Measurements from ENCODE around the gene GALNT6.

The GALNT6 gene

GRCh38 chr12:51421266-51421884 lies 30.2 kb upstream of the GALNT6 start:
- Histone ChIP-seq H3K9me3 (ENCODE audit: control insufficient read depth, low read length) (no peaks in the 10 kb centered on the region), H3K4me3 (ENCODE audit: extremely low read depth, insufficient read depth, low read length, poor library complexity, severe bottlenecking) (no peak overlapping the region), H3K36me3 (ENCODE audit: control insufficient read depth, insufficient read depth, low read length) (no peaks in the 10 kb centered on the region), H3K4me1 (ENCODE audit: control insufficient read depth, insufficient read depth, low read length, poor library complexity, severe bottlenecking) (peaks cover 11% of the 10 kb centered on the region), H3K27ac (ENCODE audit: low read depth, low read length, severe bottlenecking) (no peak overlapping the region)
- WGBS, 2 experiments (ENCODE audit: insufficient coverage in 2 of 2), result 0% methylated on average over 1 of the region's 5 CpGs

- Histone ChIP-seq H3K4me3 (ENCODE audit: extremely low read depth, insufficient read depth, low read length, poor library complexity, severe bottlenecking) (no peak overlapping the region), H3K9me3 (ENCODE audit: control insufficient read depth, low read length) (no peaks in the 10 kb centered on the region), H3K4me1 (ENCODE audit: control insufficient read depth, insufficient read depth, low read length, poor library complexity, severe bottlenecking) (peaks cover 11% of the 10 kb centered on the region), H3K36me3 (ENCODE audit: control insufficient read depth, insufficient read depth, low read length) (no peaks in the 10 kb centered on the region), H3K27ac (ENCODE audit: low read depth, low read length, severe bottlenecking) (no peak overlapping the region)
- WGBS, 2 experiments (ENCODE audit: insufficient coverage in 2 of 2), result 52 to 58% methylated on average over 4 to 5 of the region's 11 CpGs
Observed at GRCh38 chr12:51419425-51420193, 28.4 kb upstream of the GALNT6 start.

- 86% methylated on average over 2 to 4 of the region's 4 CpGs for WGBS, 2 experiments (ENCODE audit: insufficient coverage in 2 of 2)
- Histone ChIP-seq H3K4me3 (ENCODE audit: extremely low read depth, insufficient read depth, low read length, poor library complexity, severe bottlenecking) (no peak overlapping the region), H3K27ac (ENCODE audit: low read depth, low read length, severe bottlenecking) (peak overlapping the region; percentile 55), H3K36me3 (ENCODE audit: control insufficient read depth, insufficient read depth, low read length) (no peaks in the 10 kb centered on the region), H3K9me3 (ENCODE audit: control insufficient read depth, low read length) (no peaks in the 10 kb centered on the region), H3K4me1 (ENCODE audit: control insufficient read depth, insufficient read depth, low read length, poor library complexity, severe bottlenecking) (peaks cover 11% of the 10 kb centered on the region)
Observed at GRCh38 chr12:51417826-51418225, 26.6 kb upstream of the GALNT6 start.

GRCh38 chr12:51415931-51416330 lies 24.7 kb upstream of the GALNT6 start:
- H3K9me3 ChIP-seq (ENCODE audit: control insufficient read depth, low read length), result no peaks in the 10 kb centered on the region
- H3K36me3 ChIP-seq (ENCODE audit: control insufficient read depth, insufficient read depth, low read length), result no peaks in the 10 kb centered on the region
- no peak overlapping the region for H3K27ac ChIP-seq (ENCODE audit: low read depth, low read length, severe bottlenecking)
- no peak overlapping the region for H3K4me3 ChIP-seq (ENCODE audit: extremely low read depth, insufficient read depth, low read length, poor library complexity, severe bottlenecking)
- H3K4me1 ChIP-seq (ENCODE audit: control insufficient read depth, insufficient read depth, low read length, poor library complexity, severe bottlenecking), result peaks cover 8% of the 10 kb centered on the region
- WGBS, 2 experiments (ENCODE audit: insufficient coverage in 2 of 2), result 86% methylated on average over 1 of the region's 1 CpG; no CpG with 5 or more reads in 1 of the 2 experiments

GRCh38 chr12:51413791-51414190 lies 22.6 kb upstream of the GALNT6 start:
- no peaks in the 10 kb centered on the region for H3K9me3 ChIP-seq (ENCODE audit: control insufficient read depth, low read length)
- no peaks in the 10 kb centered on the region for H3K36me3 ChIP-seq (ENCODE audit: control insufficient read depth, insufficient read depth, low read length)
- peaks cover 11% of the 10 kb centered on the region for H3K4me1 ChIP-seq (ENCODE audit: control insufficient read depth, insufficient read depth, low read length, poor library complexity, severe bottlenecking)
- no peak overlapping the region for H3K4me3 ChIP-seq (ENCODE audit: extremely low read depth, insufficient read depth, low read length, poor library complexity, severe bottlenecking)
- 80 to 83% methylated on average over 1 of the region's 3 CpGs for WGBS, 2 experiments (ENCODE audit: insufficient coverage in 2 of 2)
- no peak overlapping the region for H3K27ac ChIP-seq (ENCODE audit: low read depth, low read length, severe bottlenecking)

GRCh38 chr12:51413149-51413548 lies 21.9 kb upstream of the GALNT6 start:
- peaks cover 7% of the 10 kb centered on the region for H3K4me1 ChIP-seq (ENCODE audit: control insufficient read depth, insufficient read depth, low read length, poor library complexity, severe bottlenecking)
- no peak overlapping the region for H3K27ac ChIP-seq (ENCODE audit: low read depth, low read length, severe bottlenecking)
- H3K9me3 ChIP-seq (ENCODE audit: control insufficient read depth, low read length), result no peaks in the 10 kb centered on the region
- H3K4me3 ChIP-seq (ENCODE audit: extremely low read depth, insufficient read depth, low read length, poor library complexity, severe bottlenecking), result no peak overlapping the region
- no peaks in the 10 kb centered on the region for H3K36me3 ChIP-seq (ENCODE audit: control insufficient read depth, insufficient read depth, low read length)

GRCh38 chr12:51409846-51410245 lies 18.6 kb upstream of the GALNT6 start:
- no peaks in the 10 kb centered on the region for H3K9me3 ChIP-seq (ENCODE audit: control insufficient read depth, low read length)
- no peak overlapping the region for H3K4me3 ChIP-seq (ENCODE audit: extremely low read depth, insufficient read depth, low read length, poor library complexity, severe bottlenecking)
- 75 to 85% methylated on average over 5 to 7 of the region's 8 CpGs for WGBS, 2 experiments (ENCODE audit: insufficient coverage in 2 of 2)
- peaks cover 7% of the 10 kb centered on the region for H3K4me1 ChIP-seq (ENCODE audit: control insufficient read depth, insufficient read depth, low read length, poor library complexity, severe bottlenecking)
- no peaks in the 10 kb centered on the region for H3K36me3 ChIP-seq (ENCODE audit: control insufficient read depth, insufficient read depth, low read length)
- H3K27ac ChIP-seq (ENCODE audit: low read depth, low read length, severe bottlenecking), result peak overlapping the region; percentile 96

- H3K4me1 ChIP-seq (ENCODE audit: control insufficient read depth, insufficient read depth, low read length, poor library complexity, severe bottlenecking), result peaks cover 7% of the 10 kb centered on the region
- 64 to 69% methylated on average over 4 of the region's 4 CpGs for WGBS, 2 experiments (ENCODE audit: insufficient coverage in 2 of 2)
Observed at GRCh38 chr12:51407604-51408003, 16.4 kb upstream of the GALNT6 start.

GRCh38 chr12:51406859-51407258 lies 15.7 kb upstream of the GALNT6 start:
- WGBS, 2 experiments (ENCODE audit: insufficient coverage in 2 of 2), result 92 to 95% methylated on average over 3 to 4 of the region's 5 CpGs

More at GRCh38 chr12:51407604-51408003, 16.4 kb upstream of the GALNT6 start:
- Histone ChIP-seq H3K27ac (ENCODE audit: low read depth, low read length, severe bottlenecking) (no peak overlapping the region), H3K36me3 (ENCODE audit: control insufficient read depth, insufficient read depth, low read length) (no peaks in the 10 kb centered on the region), H3K9me3 (ENCODE audit: control insufficient read depth, low read length) (no peaks in the 10 kb centered on the region), H3K4me3 (ENCODE audit: extremely low read depth, insufficient read depth, low read length, poor library complexity, severe bottlenecking) (no peak overlapping the region)

GRCh38 chr12:51406290-51406689 lies 15.1 kb upstream of the GALNT6 start:
- peaks cover 7% of the 10 kb centered on the region for H3K4me1 ChIP-seq (ENCODE audit: control insufficient read depth, insufficient read depth, low read length, poor library complexity, severe bottlenecking)
- WGBS, 2 experiments (ENCODE audit: insufficient coverage in 2 of 2), result 82 to 95% methylated on average over 2 to 3 of the region's 3 CpGs
- H3K36me3 ChIP-seq (ENCODE audit: control insufficient read depth, insufficient read depth, low read length), result no peaks in the 10 kb centered on the region
- H3K9me3 ChIP-seq (ENCODE audit: control insufficient read depth, low read length), result no peaks in the 10 kb centered on the region
- no peak overlapping the region for H3K27ac ChIP-seq (ENCODE audit: low read depth, low read length, severe bottlenecking)
- H3K4me3 ChIP-seq (ENCODE audit: extremely low read depth, insufficient read depth, low read length, poor library complexity, severe bottlenecking), result no peak overlapping the region

More at GRCh38 chr12:51406859-51407258, 15.7 kb upstream of the GALNT6 start:
- no peaks in the 10 kb centered on the region for H3K36me3 ChIP-seq (ENCODE audit: control insufficient read depth, insufficient read depth, low read length)
- no peak overlapping the region for H3K27ac ChIP-seq (ENCODE audit: low read depth, low read length, severe bottlenecking)
- no peak overlapping the region for H3K4me3 ChIP-seq (ENCODE audit: extremely low read depth, insufficient read depth, low read length, poor library complexity, severe bottlenecking)
- no peaks in the 10 kb centered on the region for H3K9me3 ChIP-seq (ENCODE audit: control insufficient read depth, low read length)
- peaks cover 7% of the 10 kb centered on the region for H3K4me1 ChIP-seq (ENCODE audit: control insufficient read depth, insufficient read depth, low read length, poor library complexity, severe bottlenecking)

GRCh38 chr12:51405801-51406207 lies 14.6 kb upstream of the GALNT6 start:
- no peak overlapping the region for H3K4me3 ChIP-seq (ENCODE audit: extremely low read depth, insufficient read depth, low read length, poor library complexity, severe bottlenecking)
- no peaks in the 10 kb centered on the region for H3K36me3 ChIP-seq (ENCODE audit: control insufficient read depth, insufficient read depth, low read length)
- 94 to 100% methylated on average over 2 of the region's 3 CpGs for WGBS, 2 experiments (ENCODE audit: insufficient coverage in 2 of 2)
- peaks cover 7% of the 10 kb centered on the region for H3K4me1 ChIP-seq (ENCODE audit: control insufficient read depth, insufficient read depth, low read length, poor library complexity, severe bottlenecking)
- no peaks in the 10 kb centered on the region for H3K9me3 ChIP-seq (ENCODE audit: control insufficient read depth, low read length)
- no peak overlapping the region for H3K27ac ChIP-seq (ENCODE audit: low read depth, low read length, severe bottlenecking)
